Measurements from ENCODE around the gene BATF3.

BATF3 gene

GRCh38 chr1:212702672-212703071, 3.0 kb upstream of the BATF3 start:
- DNase-seq, result no peak

GRCh38 chr1:212701910-212702309, 2.3 kb upstream of the BATF3 start:
- DNase-seq, result no peak

- DNase-seq, result peak; percentile 66
Observed at GRCh38 chr1:212700892-212701819, 1.5 kb upstream of the BATF3 start.

- DNase-seq, result peak; percentile 78
Observed at GRCh38 chr1:212700223-212700891, 717 bp upstream of the BATF3 start.

GRCh38 chr1:212699104-212699624, 476 bp downstream of the BATF3 start:
- peak; percentile 83 for DNase-seq

GRCh38 chr1:212698467-212699103, 1.1 kb downstream of the BATF3 start:
- no peak for DNase-seq

GRCh38 chr1:212696721-212697331, 2.8 kb downstream of the BATF3 start:
- DNase-seq, result peak; percentile 48

- DNase-seq, result no peak
Observed at GRCh38 chr1:212692774-212693644, 6.6 kb downstream of the BATF3 start.

GRCh38 chr1:212691561-212692071, 8.0 kb downstream of the BATF3 start:
- peak; percentile 95 for DNase-seq

- no peak for DNase-seq
Observed at GRCh38 chr1:212690816-212691403, 8.7 kb downstream of the BATF3 start.

GRCh38 chr1:212689758-212690529, 9.7 kb downstream of the BATF3 start:
- DNase-seq, result no peak

- DNase-seq, result no peak
Observed at GRCh38 chr1:212689196-212689725, 10.4 kb downstream of the BATF3 start.

GRCh38 chr1:212688341-212689047, 11.1 kb downstream of the BATF3 start:
- no peak for DNase-seq

GRCh38 chr1:212687811-212688210, 11.8 kb downstream of the BATF3 start:
- DNase-seq, result no peak

GRCh38 chr1:212686591-212686990, 13.0 kb downstream of the BATF3 start:
- no peak for DNase-seq

GRCh38 chr1:212686069-212686468, 13.6 kb downstream of the BATF3 start:
- DNase-seq, result no peak

- DNase-seq, result no peak
Observed at GRCh38 chr1:212685429-212685828, 14.2 kb downstream of the BATF3 start.

- DNase-seq, result no peak
Observed at GRCh38 chr1:212684521-212685090, 15.0 kb downstream of the BATF3 start.

- no peak for DNase-seq
Observed at GRCh38 chr1:212684076-212684475, 15.6 kb downstream of the BATF3 start.
